ENCODE results near the gene ACSL6.

Gene ACSL6

GRCh38 chr5:132046880-132047299 is 35.4 kb upstream of the ACSL6 start:
- DNase-seq: peak; percentile 24

GRCh38 chr5:132044207-132044606 is 32.7 kb upstream of the ACSL6 start:
- no peak for DNase-seq

DNA sequence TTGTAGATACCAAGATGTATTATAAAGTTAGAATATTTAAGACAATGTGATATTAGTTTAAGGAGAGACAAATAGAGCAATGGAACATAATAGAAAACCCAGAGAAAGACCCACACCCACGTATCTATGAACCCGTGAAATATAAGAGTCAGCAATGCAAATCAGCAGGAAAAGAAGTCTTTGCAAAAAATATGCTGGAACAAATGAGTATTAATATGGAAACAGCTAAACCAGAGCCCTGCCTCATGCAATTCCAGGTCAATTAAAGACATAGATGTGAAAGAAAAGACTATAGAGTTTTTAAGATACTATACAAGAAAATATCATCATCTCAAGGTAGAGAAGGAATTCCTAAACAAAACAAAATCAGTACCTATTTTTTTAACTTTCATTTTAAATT is 25.9 kb upstream of the ACSL6 start:
- DNase-seq: no peak

GRCh38 chr5:132033122-132033521 is 21.7 kb upstream of the ACSL6 start:
- no peak for DNase-seq

DNA sequence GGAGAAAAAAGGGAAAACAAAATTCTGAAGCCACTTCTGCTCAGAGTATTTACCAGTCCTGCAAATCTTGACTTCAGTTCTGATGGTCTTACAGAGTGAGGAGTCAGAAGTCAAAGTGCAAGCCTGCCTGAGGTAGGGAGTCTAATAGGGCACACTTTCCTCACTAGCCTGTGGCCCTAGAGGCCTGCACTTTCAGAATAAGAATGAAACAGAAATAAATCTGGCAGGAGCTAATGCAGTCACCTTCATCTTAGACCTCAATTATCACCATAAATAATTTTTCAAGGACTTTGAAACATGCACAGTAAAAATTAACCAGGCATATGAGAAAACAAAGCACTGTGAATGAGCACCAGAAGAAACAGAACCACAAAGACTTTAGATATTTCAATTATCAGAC is 20.7 kb upstream of the ACSL6 start:
- DNase-seq: no peak

DNA sequence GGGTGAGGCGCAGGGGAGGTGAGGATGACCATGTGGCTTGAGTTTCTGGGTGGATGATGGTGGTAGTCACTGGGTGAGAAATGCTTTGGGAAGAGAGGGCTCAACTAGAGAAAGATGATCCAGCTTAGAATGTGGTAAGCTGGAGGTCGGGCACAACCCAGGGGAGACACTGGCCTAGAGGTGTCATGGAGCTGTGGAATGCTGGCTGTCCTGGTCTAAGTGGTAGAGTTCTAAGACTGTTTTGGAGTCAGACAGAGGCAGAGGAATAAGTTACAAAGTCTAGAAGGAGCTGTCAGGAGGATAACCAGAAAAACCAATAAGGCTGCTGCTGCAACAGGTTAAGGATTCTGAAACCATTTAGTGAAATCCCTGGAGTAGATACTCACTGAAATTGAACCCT is 19.2 kb upstream of the ACSL6 start:
- DNase-seq: no peak

DNA sequence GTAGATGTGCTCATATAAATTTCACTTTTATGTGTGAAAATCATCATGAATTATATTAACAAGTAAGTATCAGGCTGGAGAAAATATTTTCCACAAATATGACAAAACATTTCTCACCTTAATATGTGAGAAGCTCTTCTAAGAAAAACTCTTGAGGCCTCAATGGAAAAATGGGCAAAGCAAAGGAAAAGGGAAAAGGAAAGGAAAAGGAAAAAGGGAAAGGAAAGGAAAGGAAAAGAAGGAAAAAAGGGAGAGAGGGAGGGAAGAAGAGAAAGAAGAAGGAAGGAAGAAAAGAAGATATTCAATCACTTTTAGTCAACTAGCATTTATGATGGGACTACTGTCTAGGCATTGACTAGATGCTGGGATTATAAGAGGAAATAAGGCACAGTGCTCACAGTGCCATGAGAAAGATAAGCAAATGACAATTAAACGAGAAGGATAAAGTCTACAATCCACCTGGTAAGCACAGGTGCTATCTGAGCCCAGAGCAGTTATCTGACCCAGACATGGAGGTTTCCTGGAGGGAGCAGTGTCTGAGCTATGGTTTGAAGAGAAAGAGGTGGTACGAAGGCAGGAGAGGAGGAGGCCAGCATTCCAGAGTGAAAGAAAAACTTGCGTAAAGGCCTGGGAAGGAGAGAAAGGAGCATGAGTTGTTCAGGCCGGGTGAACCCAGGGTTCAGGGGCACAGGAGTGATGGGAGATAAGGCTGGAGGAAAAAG is 18.3 kb upstream of the ACSL6 start:
- DNase-seq: no peak

- DNase-seq: no peak
Measured at GRCh38 chr5:132027027-132027426, 15.6 kb upstream of the ACSL6 start.

GRCh38 chr5:132026516-132027008 is 15.1 kb upstream of the ACSL6 start:
- DNase-seq: no peak

GRCh38 chr5:132025403-132025971 is 14.0 kb upstream of the ACSL6 start:
- no peak for DNase-seq

DNA sequence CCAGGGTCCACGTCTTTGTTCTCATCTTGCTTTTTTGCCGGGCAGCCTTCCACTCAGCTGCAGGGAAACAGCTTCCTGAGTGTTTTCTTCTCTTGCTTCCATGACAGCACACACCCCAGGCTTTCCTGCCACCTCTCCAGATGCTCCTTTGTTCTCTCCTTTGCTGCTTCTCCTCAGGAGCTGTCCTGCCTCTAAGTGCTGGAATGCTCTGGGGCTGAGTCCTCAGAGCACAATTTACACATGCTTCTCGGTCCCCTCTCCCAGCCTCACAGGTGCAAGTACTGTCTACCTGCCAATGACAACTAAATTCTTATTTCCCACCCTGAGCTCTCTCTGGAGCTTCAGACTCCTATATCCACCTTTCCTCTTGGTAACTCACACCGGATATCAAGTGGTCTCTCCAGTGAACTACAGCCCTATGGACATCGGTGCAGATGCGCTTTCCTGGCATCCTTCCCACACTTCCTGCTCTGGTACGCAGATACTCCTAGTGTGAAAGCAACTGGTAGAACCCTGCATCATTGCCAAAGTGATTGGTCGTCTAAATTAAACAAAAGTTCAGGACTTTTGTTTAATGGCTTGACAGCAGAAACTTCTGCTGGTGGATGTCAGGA is 13.4 kb upstream of the ACSL6 start:
- DNase-seq: no peak

- DNase-seq: no peak
Measured at GRCh38 chr5:132024117-132024435, 12.6 kb upstream of the ACSL6 start.

DNA sequence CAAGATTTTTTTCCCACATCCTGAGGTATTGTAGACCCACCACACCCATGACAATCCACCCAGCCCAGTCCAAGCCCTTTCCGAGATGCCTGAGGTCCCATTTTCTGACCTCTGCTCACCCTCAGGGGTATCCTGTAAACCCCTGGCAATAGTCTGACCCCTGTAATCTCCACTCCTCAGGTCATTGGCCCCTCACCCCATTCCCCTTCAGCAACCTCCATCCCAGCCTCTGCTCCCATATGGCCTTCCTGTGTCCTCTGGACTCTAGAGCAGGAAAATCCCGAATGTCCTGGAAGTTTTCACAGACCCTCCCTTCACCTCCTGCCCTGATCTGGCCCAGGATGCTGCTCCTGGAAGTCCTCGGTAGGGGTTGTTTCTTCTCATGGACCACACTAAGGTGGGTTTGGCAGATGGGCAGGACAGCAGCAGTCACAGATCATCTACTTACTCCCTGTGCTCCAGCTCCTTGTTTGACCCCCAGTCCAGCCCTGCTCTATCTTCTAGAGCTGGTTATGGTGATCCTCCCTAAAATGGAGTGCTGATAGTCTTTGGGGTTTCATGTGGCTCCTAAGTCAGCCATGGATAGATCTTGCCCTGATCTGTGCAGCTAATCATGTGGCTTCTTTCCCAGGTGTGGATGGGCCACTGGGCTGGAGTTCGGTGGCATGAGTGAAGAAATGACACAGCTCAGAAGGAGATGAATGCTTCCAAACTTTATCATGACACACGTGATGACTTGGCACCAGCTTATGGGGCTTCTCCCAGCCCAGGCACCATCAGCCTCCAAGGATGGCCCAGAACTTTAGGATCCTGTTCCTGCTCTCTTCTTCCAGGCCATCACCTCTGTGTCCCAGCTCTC is 12.0 kb upstream of the ACSL6 start:
- DNase-seq: no peak

GRCh38 chr5:132022737-132023136 is 11.3 kb upstream of the ACSL6 start:
- DNase-seq: no peak

DNA sequence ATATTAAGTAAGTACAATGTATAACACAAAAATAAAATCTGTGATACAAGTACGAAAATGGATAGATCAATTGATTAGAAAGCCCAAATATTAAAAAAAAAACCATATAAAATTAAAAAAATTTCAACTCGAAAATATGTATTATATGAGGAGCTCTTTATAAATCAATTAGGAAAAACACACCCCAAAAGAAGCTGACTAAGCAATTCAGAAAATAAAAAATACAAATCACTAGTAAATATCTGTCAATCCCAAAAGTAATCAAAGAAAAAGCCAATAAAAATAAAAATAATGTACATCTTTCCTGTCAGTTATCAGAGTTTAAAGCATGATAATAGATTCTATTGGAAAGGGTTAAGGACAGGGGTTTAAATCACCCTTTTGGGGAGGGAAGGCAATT is 10.2 kb upstream of the ACSL6 start:
- no peak for DNase-seq

- no peak for DNase-seq
Measured at GRCh38 chr5:132020568-132021339, 9.3 kb upstream of the ACSL6 start.

GRCh38 chr5:132019857-132020555 is 8.5 kb upstream of the ACSL6 start:
- no peak for DNase-seq

DNA sequence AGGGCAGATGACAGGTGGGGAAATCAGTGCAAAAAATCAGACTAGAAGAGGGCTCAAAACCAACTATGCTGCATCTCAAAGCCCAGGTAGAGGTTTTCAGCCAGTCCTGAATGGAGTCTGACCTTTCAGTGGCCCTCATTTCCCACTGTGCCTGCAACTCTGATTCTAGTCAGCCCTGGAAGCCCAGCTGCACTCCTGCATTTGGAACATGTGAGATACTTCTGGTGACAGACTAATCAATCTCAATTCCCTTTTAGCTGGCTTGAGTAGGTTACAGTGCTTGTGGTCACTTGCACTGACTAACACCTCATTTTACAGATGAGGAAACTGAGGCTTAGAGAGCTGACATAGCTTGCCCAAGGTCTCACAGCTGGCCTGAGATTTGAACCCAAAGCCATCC is 7.9 kb upstream of the ACSL6 start:
- no peak for DNase-seq

DNA sequence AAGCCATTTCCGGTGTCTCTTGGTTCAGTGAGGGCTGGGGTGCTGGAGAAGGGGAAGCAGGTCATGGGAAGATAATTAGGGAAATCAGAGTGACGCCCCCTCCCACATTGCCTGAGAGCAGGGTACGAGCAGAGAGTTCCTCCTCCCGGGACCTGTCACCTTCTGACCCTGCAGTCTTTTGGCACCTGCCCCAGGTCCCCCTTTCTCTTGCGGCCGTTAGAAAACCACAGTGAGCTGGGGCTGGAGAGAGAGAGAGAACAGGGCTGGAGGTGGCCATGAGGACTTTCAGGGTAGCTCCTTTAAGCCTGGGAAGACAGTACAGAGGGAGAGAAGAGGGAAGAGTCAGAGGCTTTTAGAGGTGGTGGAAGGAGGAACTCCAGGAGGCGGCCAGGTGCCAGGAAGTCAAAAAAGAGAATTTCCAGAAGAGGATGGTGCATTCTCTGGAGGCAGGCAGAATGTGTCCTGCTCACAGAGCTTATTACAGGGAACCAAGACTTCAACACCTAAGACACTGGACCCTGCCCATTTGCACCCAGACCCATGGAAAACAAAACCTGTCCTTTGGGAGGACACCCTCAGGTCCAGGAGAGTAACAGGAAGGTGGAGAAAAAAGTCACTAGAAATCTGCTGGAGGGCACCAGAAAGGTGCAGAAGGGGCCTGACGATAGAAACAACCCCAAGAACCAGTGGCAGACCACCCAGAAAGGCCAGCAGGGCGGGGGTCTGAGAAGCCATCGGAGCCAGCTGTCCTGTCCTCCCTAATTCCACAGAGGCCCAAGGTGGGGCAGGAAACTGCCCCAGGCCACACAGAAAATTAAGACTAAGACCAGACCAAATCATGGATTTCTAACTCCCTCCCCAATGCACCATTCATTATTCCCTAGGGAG is 6.5 kb upstream of the ACSL6 start:
- no peak for DNase-seq

- no peak for DNase-seq
Measured at GRCh38 chr5:132017316-132017715, 5.9 kb upstream of the ACSL6 start.

- no peak for DNase-seq
Measured at GRCh38 chr5:132016721-132017250, 5.3 kb upstream of the ACSL6 start.

Data from NCI-H526 treated with DMSO at 0.1 percent for 48 hours (cell line).